ENCODE measurements around the gene CIT.

CIT gene

DNA sequence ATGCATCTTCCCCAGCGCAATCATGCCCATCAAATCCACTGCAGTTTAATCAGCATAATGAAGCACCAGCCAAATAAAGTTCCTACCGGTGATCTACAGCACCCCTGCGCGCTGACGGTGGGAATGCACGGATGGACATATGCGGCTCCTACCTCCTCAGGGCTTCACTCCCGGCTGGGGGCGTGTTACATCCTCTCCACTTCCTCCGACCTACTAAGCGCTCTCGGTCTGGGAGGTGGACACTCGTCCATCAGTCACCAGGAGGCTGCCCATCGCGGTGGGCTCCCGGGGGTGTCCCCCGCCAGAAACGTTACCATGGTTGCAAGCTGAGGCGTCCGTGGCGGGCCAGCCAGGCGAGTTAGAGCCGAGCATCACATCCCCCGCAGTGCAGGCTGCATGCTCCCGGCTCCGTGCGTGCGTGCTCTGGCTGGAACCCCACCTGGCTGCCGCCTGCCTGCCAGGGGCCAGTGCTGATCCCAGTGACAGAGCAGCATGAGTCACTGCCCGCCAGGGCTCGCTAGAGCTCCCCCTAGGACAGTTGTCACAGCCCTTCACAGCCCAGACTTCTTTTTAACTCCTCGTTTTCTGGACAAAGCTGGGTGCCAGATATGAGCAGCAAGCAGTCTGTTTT lies 73.0 kb downstream of the CIT start (continued):
- TF ChIP-seq ZNF513 (tag by site-specific recombination; IDR thresholded peaks at IDR 0.05) (no peak), GLIS1 (tag by site-specific recombination; IDR thresholded peaks at IDR 0.05) (peak; percentile 91), ZBTB48 (tag by site-specific recombination; IDR thresholded peaks at IDR 0.05) (peak; percentile 65), ZNF561 (tag by site-specific recombination; IDR thresholded peaks at IDR 0.05; ENCODE audit: borderline replicate concordance) (peak; percentile 59; the same call in 1 of the 2 replicates), ZNF2 (tag by site-specific recombination; IDR thresholded peaks at IDR 0.05) (0 out of 2 replicates have a peak, but pooled peaks have one; percentile 16), ZFHX2 (tag by site-specific recombination; conservative IDR thresholded peaks at IDR 0.05) (0 out of 2 replicates have a peak, but pooled peaks have one; percentile 14), ZNF10 (tag by site-specific recombination; IDR thresholded peaks at IDR 0.05) (no peak), KLF16 (tag by site-specific recombination; IDR thresholded peaks at IDR 0.05) (no peak), ZNF660 (tag by site-specific recombination; IDR thresholded peaks at IDR 0.05) (peak; percentile 94), ZNF548 (tag by site-specific recombination; IDR thresholded peaks at IDR 0.05) (no peak), ZNF610 (tag by site-specific recombination; IDR thresholded peaks at IDR 0.05; ENCODE audit: borderline replicate concordance) (no peak), ZNF239 (tag by site-specific recombination; IDR thresholded peaks at IDR 0.05) (no peak), TRIM28 (IDR thresholded peaks at IDR 0.05; ENCODE audit: borderline replicate concordance, low read length) (no peak), ZNF843 (tag by site-specific recombination; IDR thresholded peaks at IDR 0.05) (no peak), ZNF433 (tag by site-specific recombination; IDR thresholded peaks at IDR 0.05; ENCODE audit: low read depth) (no peak), YY2 (tag by site-specific recombination; IDR thresholded peaks at IDR 0.05) (no peak)
- TF ChIP-seq, protein P1, sequence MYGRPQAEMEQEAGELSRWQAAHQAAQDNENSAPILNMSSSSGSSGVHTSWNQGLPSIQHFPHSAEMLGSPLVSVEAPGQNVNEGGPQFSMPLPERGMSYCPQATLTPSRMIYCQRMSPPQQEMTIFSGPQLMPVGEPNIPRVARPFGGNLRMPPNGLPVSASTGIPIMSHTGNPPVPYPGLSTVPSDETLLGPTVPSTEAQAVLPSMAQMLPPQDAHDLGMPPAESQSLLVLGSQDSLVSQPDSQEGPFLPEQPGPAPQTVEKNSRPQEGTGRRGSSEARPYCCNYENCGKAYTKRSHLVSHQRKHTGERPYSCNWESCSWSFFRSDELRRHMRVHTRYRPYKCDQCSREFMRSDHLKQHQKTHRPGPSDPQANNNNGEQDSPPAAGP (tag by site-specific recombination; IDR thresholded peaks at IDR 0.05) = peak; percentile 39; the same call in 1 of the 2 replicates

DNA sequence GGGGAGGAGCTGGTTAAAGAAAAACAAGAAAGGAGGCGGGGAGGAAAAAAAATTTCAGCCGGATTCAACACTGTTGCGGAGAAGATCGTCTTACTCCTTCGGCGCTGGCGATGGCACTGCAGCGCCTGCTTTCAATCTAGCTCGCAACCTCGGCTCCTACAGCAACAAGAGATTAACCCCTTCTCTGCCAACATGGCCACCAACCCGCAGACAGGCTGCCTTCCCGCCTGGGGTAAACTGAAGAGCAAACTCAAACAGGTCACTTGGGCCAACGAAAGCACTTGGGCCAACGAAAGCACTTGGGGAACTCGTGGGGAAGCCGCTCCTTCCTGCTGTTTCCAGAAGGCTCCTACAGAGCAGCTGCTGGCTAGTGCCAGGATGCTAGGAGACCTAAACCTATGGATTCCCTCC lies 73.7 kb downstream of the CIT start:
- Histone ChIP-seq H3K4me1 (ENCODE audit: control insufficient read depth, insufficient read depth, low read length) (no peaks in the 10 kb centered on the region), H3K27ac (ENCODE audit: extremely low read depth, low read depth, low read length) (no peak overlapping the region), H3K4me3 (ENCODE audit: low read depth, low read length) (no peak overlapping the region), H3K9me3 (ENCODE audit: control insufficient read depth, insufficient read depth, low read depth, low read length) (no peaks in the 10 kb centered on the region), H3K36me3 (ENCODE audit: control insufficient read depth in 2 of 2, insufficient read depth in 1 of 2, low read length in 2 of 2) (peaks cover 0 to 30% of the 10 kb centered on the region in 2 experiments; a peak in 1 of 3 replicates)
- ChIA-PET POLR2A (no interaction called here), CTCF (interaction anchor here (0.9 to 4.5 kb wide), 2 partner anchors 23 to 44 kb away, joined by 3 to 28 read pairs; no protein-coding TSS in a partner anchor)
- TF ChIP-seq, protein P2, sequence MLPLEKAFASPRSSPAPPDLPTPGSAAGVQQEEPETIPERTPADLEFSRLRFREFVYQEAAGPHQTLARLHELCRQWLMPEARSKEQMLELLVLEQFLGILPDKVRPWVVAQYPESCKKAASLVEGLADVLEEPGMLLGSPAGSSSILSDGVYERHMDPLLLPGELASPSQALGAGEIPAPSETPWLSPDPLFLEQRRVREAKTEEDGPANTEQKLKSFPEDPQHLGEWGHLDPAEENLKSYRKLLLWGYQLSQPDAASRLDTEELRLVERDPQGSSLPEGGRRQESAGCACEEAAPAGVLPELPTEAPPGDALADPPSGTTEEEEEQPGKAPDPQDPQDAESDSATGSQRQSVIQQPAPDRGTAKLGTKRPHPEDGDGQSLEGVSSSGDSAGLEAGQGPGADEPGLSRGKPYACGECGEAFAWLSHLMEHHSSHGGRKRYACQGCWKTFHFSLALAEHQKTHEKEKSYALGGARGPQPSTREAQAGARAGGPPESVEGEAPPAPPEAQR (tag by site-specific recombination; IDR thresholded peaks at IDR 0.05) = no peak
- TF ChIP-seq, protein P3, sequence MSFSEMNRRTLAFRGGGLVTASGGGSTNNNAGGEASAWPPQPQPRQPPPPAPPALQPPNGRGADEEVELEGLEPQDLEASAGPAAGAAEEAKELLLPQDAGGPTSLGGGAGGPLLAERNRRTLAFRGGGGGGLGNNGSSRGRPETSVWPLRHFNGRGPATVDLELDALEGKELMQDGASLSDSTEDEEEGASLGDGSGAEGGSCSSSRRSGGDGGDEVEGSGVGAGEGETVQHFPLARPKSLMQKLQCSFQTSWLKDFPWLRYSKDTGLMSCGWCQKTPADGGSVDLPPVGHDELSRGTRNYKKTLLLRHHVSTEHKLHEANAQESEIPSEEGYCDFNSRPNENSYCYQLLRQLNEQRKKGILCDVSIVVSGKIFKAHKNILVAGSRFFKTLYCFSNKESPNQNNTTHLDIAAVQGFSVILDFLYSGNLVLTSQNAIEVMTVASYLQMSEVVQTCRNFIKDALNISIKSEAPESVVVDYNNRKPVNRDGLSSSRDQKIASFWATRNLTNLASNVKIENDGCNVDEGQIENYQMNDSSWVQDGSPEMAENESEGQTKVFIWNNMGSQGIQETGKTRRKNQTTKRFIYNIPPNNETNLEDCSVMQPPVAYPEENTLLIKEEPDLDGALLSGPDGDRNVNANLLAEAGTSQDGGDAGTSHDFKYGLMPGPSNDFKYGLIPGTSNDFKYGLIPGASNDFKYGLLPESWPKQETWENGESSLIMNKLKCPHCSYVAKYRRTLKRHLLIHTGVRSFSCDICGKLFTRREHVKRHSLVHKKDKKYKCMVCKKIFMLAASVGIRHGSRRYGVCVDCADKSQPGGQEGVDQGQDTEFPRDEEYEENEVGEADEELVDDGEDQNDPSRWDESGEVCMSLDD (tag by site-specific recombination; IDR thresholded peaks at IDR 0.05) = no peak
- TF ChIP-seq, protein P4, sequence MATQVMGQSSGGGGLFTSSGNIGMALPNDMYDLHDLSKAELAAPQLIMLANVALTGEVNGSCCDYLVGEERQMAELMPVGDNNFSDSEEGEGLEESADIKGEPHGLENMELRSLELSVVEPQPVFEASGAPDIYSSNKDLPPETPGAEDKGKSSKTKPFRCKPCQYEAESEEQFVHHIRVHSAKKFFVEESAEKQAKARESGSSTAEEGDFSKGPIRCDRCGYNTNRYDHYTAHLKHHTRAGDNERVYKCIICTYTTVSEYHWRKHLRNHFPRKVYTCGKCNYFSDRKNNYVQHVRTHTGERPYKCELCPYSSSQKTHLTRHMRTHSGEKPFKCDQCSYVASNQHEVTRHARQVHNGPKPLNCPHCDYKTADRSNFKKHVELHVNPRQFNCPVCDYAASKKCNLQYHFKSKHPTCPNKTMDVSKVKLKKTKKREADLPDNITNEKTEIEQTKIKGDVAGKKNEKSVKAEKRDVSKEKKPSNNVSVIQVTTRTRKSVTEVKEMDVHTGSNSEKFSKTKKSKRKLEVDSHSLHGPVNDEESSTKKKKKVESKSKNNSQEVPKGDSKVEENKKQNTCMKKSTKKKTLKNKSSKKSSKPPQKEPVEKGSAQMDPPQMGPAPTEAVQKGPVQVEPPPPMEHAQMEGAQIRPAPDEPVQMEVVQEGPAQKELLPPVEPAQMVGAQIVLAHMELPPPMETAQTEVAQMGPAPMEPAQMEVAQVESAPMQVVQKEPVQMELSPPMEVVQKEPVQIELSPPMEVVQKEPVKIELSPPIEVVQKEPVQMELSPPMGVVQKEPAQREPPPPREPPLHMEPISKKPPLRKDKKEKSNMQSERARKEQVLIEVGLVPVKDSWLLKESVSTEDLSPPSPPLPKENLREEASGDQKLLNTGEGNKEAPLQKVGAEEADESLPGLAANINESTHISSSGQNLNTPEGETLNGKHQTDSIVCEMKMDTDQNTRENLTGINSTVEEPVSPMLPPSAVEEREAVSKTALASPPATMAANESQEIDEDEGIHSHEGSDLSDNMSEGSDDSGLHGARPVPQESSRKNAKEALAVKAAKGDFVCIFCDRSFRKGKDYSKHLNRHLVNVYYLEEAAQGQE (tag by site-specific recombination; IDR thresholded peaks at IDR 0.05) = no peak
- no peak for TF ChIP-seq IKZF3 (tag by site-specific recombination; IDR thresholded peaks at IDR 0.05)
